Esophagus squamous epithelium (tissue), 4 donors: ENCODE results near the gene DRD2.

ENCODE experiments used
- CTCF ChIP-seq, 6 experiments: fragments of 450-650 bp in 4 of 6; fragments of 200-600 bp in 2 of 6; sonication (generic) in 2 of 6; IDR thresholded peaks; one replicate each; pipeline ENCODE4 v1.5.1; 2016 to 2019; ENCODE audit warnings: antibody characterized with exemption in 6 of 6, mild to moderate bottlenecking in 4 of 6, moderate library complexity in 4 of 6
- POLR2A ChIP-seq, 4 donors: fragments of 450-650 bp; IDR thresholded peaks; one replicate each; pipeline ENCODE4 v1.6.1; 2017; ENCODE audit warnings: antibody characterized with exemption in 4 of 4, mild to moderate bottlenecking in 4 of 4, moderate library complexity in 3 of 4

GRCh38 chr11:113460469-113460868 lies 14.7 kb downstream of the DRD2 start:
- no peak for TF ChIP-seq CTCF (IDR thresholded peaks at IDR 0.05)
- TF ChIP-seq POLR2A (IDR thresholded peaks at IDR 0.05), result no peak
